ENCODE measurements around the gene WNT8B.

DNA sequence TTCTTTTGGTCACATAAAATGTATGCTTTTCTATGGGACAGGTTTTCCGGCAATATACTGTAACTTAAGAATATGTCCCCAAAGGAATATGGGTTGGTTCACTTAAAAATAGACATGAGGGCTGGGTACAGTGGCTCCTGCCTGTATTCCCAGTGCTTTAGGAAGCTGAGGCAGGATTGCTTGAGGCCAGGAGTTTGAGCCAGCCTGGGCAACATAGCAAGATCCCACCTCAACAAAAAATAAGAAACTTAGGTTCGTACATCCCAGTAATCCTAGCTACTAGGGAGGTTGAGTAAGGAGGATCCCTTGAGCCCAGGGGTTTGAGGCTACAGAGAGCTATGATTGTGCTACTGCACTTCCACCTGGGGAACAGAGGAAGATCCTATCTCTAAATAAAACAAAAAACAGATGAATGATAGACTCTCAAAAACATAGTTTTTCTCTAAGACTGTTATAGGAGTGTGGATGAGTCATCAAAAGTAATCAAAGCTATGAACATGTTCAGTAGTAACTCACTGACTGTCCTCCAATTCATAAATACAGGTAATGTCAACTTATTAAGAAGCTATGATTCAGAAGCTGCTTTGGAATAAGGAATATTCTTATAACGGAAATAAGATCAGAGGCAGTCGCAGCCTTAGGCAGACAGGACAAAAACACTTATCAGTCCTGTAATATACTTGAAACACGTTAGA, 59.4 kb downstream of the WNT8B start:
- TF ChIP-seq, protein P1, sequence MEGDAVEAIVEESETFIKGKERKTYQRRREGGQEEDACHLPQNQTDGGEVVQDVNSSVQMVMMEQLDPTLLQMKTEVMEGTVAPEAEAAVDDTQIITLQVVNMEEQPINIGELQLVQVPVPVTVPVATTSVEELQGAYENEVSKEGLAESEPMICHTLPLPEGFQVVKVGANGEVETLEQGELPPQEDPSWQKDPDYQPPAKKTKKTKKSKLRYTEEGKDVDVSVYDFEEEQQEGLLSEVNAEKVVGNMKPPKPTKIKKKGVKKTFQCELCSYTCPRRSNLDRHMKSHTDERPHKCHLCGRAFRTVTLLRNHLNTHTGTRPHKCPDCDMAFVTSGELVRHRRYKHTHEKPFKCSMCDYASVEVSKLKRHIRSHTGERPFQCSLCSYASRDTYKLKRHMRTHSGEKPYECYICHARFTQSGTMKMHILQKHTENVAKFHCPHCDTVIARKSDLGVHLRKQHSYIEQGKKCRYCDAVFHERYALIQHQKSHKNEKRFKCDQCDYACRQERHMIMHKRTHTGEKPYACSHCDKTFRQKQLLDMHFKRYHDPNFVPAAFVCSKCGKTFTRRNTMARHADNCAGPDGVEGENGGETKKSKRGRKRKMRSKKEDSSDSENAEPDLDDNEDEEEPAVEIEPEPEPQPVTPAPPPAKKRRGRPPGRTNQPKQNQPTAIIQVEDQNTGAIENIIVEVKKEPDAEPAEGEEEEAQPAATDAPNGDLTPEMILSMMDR (IDR thresholded peaks at IDR 0.05; ENCODE audit: insufficient read depth, low read length, poor library complexity, severe bottlenecking): no peak
- TF ChIP-seq EZH2phosphoT487 (conservative IDR thresholded peaks at IDR 0.05; ENCODE audit: low read length): no peak

Measured in SU-DHL-6 (cell line).